B cell (primary cell): Measurements from ENCODE around the gene CEMIP. TPM values are rescaled to one million over a fixed set of nuclear protein-coding genes. Genes with fewer than 3 reads are reported as not detected.

Experiments
- ATAC-seq: fragments of 200-7000 bp; cut with Tn5 transposase; one replicate; pipeline ENCODE4 v1.10.0; 2021; ENCODE audit warnings: low read depth, mild to moderate bottlenecking, moderate number of reproducible peaks, moderate library complexity
- CTCF ChIA-PET: fragments of 350-600 bp; sonication (Branson Sonifier 250); formaldehyde crosslinking; loops from one replicate; lab custom pipeline; 2021; ENCODE audit warnings: antibody characterized with exemption, inconsistent platforms; lab: Charles Lee
- POLR2A ChIA-PET: fragments of 350-600 bp; sonication (Branson Sonifier 250); formaldehyde crosslinking; loops from one replicate; lab custom pipeline; 2021; ENCODE audit warnings: antibody characterized with exemption; lab: Charles Lee
- DNase-seq: peaks from one replicate; pipeline ENCODE4 v3.0.0; 2013
- H2AFZ ChIP-seq: 2 replicates; pipeline ENCODE4 v1.6.1; 2012; ENCODE audit warnings: mild to moderate bottlenecking, low read depth, low read length; ENCODE audit not compliant: insufficient read depth, poor library complexity, severe bottlenecking
- H3K27ac ChIP-seq, 2 donors: 1 replicate in 1 of 2; 2 replicates in 1 of 2; pipeline ENCODE4 v1.5.1; 2012 to 2013; ENCODE audit warnings: low read length in 2 of 2, mild to moderate bottlenecking in 2 of 2, moderate library complexity in 1 of 2
- H3K27me3 ChIP-seq, 4 experiments: fragments of 200-600 bp in 1 of 4; sonication (generic) in 1 of 4; replicated peaks in 1 of 4; 1 replicate in 2 of 4; 2 replicates in 2 of 4; pipeline versions ENCODE4 v1.6.1 to v1.7.0; 2013 to 2016; ENCODE audit warnings: low read length in 3 of 4, mild to moderate bottlenecking in 2 of 4, mixed read lengths in 1 of 4, moderate library complexity in 1 of 4; ENCODE audit not compliant: insufficient read depth in 4 of 4, control insufficient read depth in 3 of 4; ENCODE audit errors: control extremely low read depth in 1 of 4
- H3K36me3 ChIP-seq, 2 experiments: replicated peaks in 1 of 2; 1 replicate in 1 of 2; 2 replicates in 1 of 2; pipeline versions ENCODE4 v1.6.1 to v1.7.1; 2013; ENCODE audit warnings: low read length in 1 of 2; ENCODE audit not compliant: insufficient read depth in 2 of 2, control insufficient read depth in 1 of 2; ENCODE audit errors: control extremely low read depth in 1 of 2, extremely low read depth in 1 of 2
- H3K4me1 ChIP-seq, 2 donors: fragments of 200-600 bp in 1 of 2; sonication (generic) in 1 of 2; 1 replicate in 1 of 2; 2 replicates in 1 of 2; pipeline versions ENCODE4 v1.5.1 to v1.6.1; 2013 to 2017; ENCODE audit warnings: low read length in 2 of 2; ENCODE audit not compliant: control insufficient read depth in 2 of 2, insufficient read depth in 2 of 2
- H3K4me2 ChIP-seq: replicated peaks from 2 replicates; pipeline ENCODE3; 2012; ENCODE audit warnings: mild to moderate bottlenecking, low read depth, low read length; ENCODE audit not compliant: poor library complexity, severe bottlenecking
- H3K4me3 ChIP-seq, 5 experiments: fragments of 200-600 bp in 1 of 5; sonication (generic) in 1 of 5; 1 replicate in 3 of 5; 2 replicates in 2 of 5; pipeline versions ENCODE4 v1.5.1 to v1.7.0; 2011 to 2016; ENCODE audit warnings: low read length in 4 of 5, mild to moderate bottlenecking in 4 of 5, low read depth in 2 of 5, control low read depth in 1 of 5, moderate library complexity in 1 of 5; ENCODE audit not compliant: insufficient read depth in 1 of 5; ENCODE audit errors: control extremely low read depth in 1 of 5, extremely low read depth in 1 of 5
- H3K79me2 ChIP-seq: fragments of 200-600 bp; sonication (generic); one replicate; pipeline ENCODE4 v1.6.0; 2016; ENCODE audit warnings: low read length; ENCODE audit not compliant: control insufficient read depth, insufficient read depth
- H3K9ac ChIP-seq: fragments of 200-600 bp; sonication (generic); 2 replicates; pipeline ENCODE4 v1.6.1; 2017; ENCODE audit warnings: mild to moderate bottlenecking, low read length, moderate library complexity
- H3K9me3 ChIP-seq, 3 donors: one replicate each; pipeline versions ENCODE4 v1.6.1 to v1.7.1; 2013; ENCODE audit warnings: low read length in 2 of 3; ENCODE audit not compliant: control insufficient read depth in 2 of 3, insufficient read depth in 1 of 3; ENCODE audit errors: control extremely low read depth in 1 of 3
- H4K20me1 ChIP-seq: 2 replicates; pipeline ENCODE4 v1.6.0; 2012; ENCODE audit warnings: mild to moderate bottlenecking, low read length; ENCODE audit not compliant: insufficient read depth, control insufficient read depth, poor library complexity, severe bottlenecking
- H3K27ac Mint-ChIP-seq: one replicate; pipeline ENCODE4 v1.8.0; 2021; ENCODE audit warnings: mixed read lengths
- H3K27me3 Mint-ChIP-seq: one replicate; pipeline ENCODE4 v1.8.0; 2021; ENCODE audit warnings: mixed read lengths
- H3K4me1 Mint-ChIP-seq: one replicate; pipeline ENCODE4 v1.8.0; 2021; ENCODE audit warnings: mixed read lengths
- H3K4me3 Mint-ChIP-seq: one replicate; pipeline ENCODE4 v1.8.0; 2021; ENCODE audit warnings: mixed read lengths
- H3K9me3 Mint-ChIP-seq: one replicate; pipeline ENCODE4 v1.8.0; 2022; ENCODE audit warnings: mixed read lengths; ENCODE audit not compliant: insufficient read depth
- EZH2 ChIP-seq: IDR thresholded peaks from 2 replicates; pipeline ENCODE4 v1.6.1; 2012; ENCODE audit warnings: borderline replicate concordance, low read depth, mild to moderate bottlenecking, moderate library complexity, low read length; ENCODE audit not compliant: insufficient read depth, poor library complexity, severe bottlenecking
- WGBS: methylation state at CpG from one replicate; pipeline ENCODE4 v1.1.5; 2013; ENCODE audit warnings: missing lambda C conversion rate; ENCODE audit not compliant: insufficient coverage; 5-methylcytosine and 5-hydroxymethylcytosine counted together
- intact Hi-C: fragments of 100-400 bp; cut with micrococcal nuclease; formaldehyde crosslinking; loops from one replicate; pipeline ENCODE4 v1.10.0; 2022
- polyA plus RNA-seq: library from polyadenylated mRNA; depleted of rRNA; stranded (reverse); fragments of >200 nt; gene quantifications from 2 replicates; pipeline ENCODE4 v1.2.3, GENCODE V29; 2012
- total RNA-seq, 2 donors: library from RNA; stranded (reverse); fragments of 120-200 nt in 1 of 2; gene quantifications; 1 replicate in 1 of 2; 2 replicates in 1 of 2; pipeline versions ENCODE4 v1.2.3 to v1.2.4, GENCODE V29; 2013 to 2022
- TF ChIP-seq, protein P1 (sequence below): fragments of 200-600 bp; IDR thresholded peaks from one replicate; pipeline ENCODE4 v1.8.0; 2022; ENCODE audit warnings: antibody characterized with exemption, mild to moderate bottlenecking

CEMIP gene
- total and polyA plus RNA-seq, 2 donors (not counting 1 experiment from before 2014, with no cell fraction given), result 0.32 TPM; not detected in 1

DNA sequence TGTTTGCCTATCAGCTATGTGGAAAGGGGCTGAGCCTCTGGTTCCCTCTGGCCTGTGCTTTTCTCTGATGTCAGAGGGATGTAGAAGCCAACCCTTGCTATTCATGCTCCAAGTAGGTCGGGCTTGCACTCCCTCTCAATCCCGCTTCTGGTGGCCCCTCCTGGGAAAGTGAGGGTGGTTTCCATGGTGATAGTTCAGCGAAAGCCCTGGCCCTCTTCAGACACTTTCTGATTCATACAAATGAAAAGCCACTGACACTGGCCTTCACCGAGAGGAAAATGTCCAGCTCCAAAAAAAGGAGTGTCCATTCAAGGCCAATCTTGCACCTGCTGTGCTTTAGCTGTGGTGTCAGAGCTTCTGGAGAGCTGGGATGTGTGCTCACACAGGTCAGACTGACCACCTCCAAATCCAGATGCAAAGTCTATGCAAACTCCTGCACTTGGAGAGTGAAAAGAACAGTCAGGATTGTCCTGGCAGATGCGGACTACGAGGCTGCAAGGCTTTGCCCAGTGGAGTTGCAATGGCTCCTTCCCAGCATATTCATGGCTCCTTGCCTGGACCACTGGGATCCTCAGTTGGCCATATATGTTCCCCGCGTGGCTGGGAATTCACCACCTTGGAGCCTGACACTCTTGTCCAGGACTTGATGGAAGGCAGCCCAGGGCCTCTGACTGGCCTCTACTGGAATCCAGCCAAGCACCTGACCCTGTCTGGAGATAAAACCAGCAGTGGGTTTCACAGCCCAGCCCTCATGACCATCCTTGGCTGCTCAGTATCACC is 96.6 kb downstream of the CEMIP start:
- H3K79me2 ChIP-seq, result no peaks in the 10 kb centered on the region
- CTCF ChIA-PET, result no interaction called here
- Mint-ChIP-seq H3K9me3 (no peaks in the 10 kb centered on the region), H3K4me3 (no peak overlapping the region), H3K4me1 (peaks cover 9% of the 10 kb centered on the region), H3K27ac (no peak overlapping the region), H3K27me3 (peaks cover 3% of the 10 kb centered on the region)
- H3K4me3 ChIP-seq, result no peak overlapping the region
- no peaks in the 10 kb centered on the region for H4K20me1 ChIP-seq
- H3K27me3 ChIP-seq, result no peaks in the 10 kb centered on the region
- no peak for TF ChIP-seq EZH2
- TF ChIP-seq, protein P1, sequence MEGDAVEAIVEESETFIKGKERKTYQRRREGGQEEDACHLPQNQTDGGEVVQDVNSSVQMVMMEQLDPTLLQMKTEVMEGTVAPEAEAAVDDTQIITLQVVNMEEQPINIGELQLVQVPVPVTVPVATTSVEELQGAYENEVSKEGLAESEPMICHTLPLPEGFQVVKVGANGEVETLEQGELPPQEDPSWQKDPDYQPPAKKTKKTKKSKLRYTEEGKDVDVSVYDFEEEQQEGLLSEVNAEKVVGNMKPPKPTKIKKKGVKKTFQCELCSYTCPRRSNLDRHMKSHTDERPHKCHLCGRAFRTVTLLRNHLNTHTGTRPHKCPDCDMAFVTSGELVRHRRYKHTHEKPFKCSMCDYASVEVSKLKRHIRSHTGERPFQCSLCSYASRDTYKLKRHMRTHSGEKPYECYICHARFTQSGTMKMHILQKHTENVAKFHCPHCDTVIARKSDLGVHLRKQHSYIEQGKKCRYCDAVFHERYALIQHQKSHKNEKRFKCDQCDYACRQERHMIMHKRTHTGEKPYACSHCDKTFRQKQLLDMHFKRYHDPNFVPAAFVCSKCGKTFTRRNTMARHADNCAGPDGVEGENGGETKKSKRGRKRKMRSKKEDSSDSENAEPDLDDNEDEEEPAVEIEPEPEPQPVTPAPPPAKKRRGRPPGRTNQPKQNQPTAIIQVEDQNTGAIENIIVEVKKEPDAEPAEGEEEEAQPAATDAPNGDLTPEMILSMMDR, result no peak
- POLR2A ChIA-PET, result no interaction called here
- H3K27ac ChIP-seq, result no peak overlapping the region
- ATAC-seq, result no peak
- intact Hi-C loops, result no loop called here
- H3K36me3 ChIP-seq, result no peaks in the 10 kb centered on the region
- no peak for DNase-seq
- no peaks in the 10 kb centered on the region for H3K9me3 ChIP-seq
- no peak overlapping the region for H3K4me2 ChIP-seq
- WGBS, result 80% methylated on average over 4 of the region's 8 CpGs
- H3K9ac ChIP-seq, result no peak overlapping the region
- no peak overlapping the region for H2AFZ ChIP-seq
- peaks cover 5 to 11% of the 10 kb centered on the region in 2 donors for H3K4me1 ChIP-seq

DNA sequence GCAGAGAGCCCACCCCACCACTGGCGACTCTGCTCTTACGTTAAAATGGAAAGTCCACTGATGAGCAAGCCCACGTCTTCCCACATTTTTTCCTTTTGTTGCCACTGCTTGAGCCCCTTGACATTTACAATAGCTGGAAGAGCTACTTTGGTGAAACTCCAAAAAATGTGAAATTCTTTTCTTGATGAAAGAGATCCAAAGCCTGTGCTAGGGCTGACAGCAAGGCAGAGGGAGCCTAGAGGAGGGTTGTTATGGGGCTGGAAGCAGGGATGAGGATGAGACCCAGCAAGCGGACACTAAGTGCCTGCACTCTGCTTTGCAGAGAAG is 97.1 kb downstream of the CEMIP start:
- Histone ChIP-seq H3K4me1 (peaks cover 5 to 11% of the 10 kb centered on the region in 2 donors), H3K27me3 (no peaks in the 10 kb centered on the region), H3K9ac (no peak overlapping the region), H3K9me3 (no peaks in the 10 kb centered on the region), H4K20me1 (no peaks in the 10 kb centered on the region), H2AFZ (no peak overlapping the region), H3K36me3 (no peaks in the 10 kb centered on the region), H3K4me2 (no peak overlapping the region), H3K79me2 (no peaks in the 10 kb centered on the region), H3K4me3 (no peak overlapping the region), H3K27ac (no peak overlapping the region)
- ChIA-PET CTCF (no interaction called here), POLR2A (no interaction called here)
- 96% methylated on average over 4 of the region's 4 CpGs for WGBS
- peaks cover 9% of the 10 kb centered on the region for H3K4me1 Mint-ChIP-seq
- peaks cover 3% of the 10 kb centered on the region for H3K27me3 Mint-ChIP-seq
- no peak overlapping the region for H3K27ac Mint-ChIP-seq
- TF ChIP-seq, protein P1, result no peak
- no peak for TF ChIP-seq EZH2
- ATAC-seq, result no peak
- DNase-seq, result no peak
- intact Hi-C loops, result no loop called here
- H3K9me3 Mint-ChIP-seq, result no peaks in the 10 kb centered on the region
- H3K4me3 Mint-ChIP-seq, result no peak overlapping the region
